H1 (cell line): Measurements from ENCODE around the gene TPPP.

Source experiments
- EP300 ChIP-seq, 2 experiments: IDR thresholded peaks; 1 replicate in 1 of 2; 2 replicates in 1 of 2; pipeline ENCODE4 v1.6.1; 2011 to 2012; ENCODE audit warnings: low read depth in 2 of 2, low read length in 2 of 2, mild to moderate bottlenecking in 2 of 2, borderline replicate concordance in 1 of 2, inconsistent platforms in 1 of 2, moderate library complexity in 1 of 2
- HDAC6 ChIP-seq: IDR thresholded peaks from one replicate; pipeline ENCODE4 v1.7.1; 2012; ENCODE audit warnings: low read depth, mild to moderate bottlenecking, inconsistent platforms, low read length, moderate library complexity
- PHF8 ChIP-seq: fragments of 200-600 bp; sonication (generic); conservative IDR thresholded peaks from 2 replicates; pipeline ENCODE4 v1.7.1; 2012; ENCODE audit warnings: low read depth, mild to moderate bottlenecking, inconsistent platforms, low read length, moderate library complexity
- POLR2A ChIP-seq, 2 experiments: IDR thresholded peaks; 1 replicate in 1 of 2; 2 replicates in 1 of 2; pipeline ENCODE4 v1.6.1; 2011; ENCODE audit warnings: low read depth in 2 of 2, low read length in 2 of 2, mild to moderate bottlenecking in 2 of 2; ENCODE audit errors: control extremely low read depth in 1 of 2
- RAD21 ChIP-seq, 2 experiments: IDR thresholded peaks in 1 of 2; conservative IDR thresholded peaks in 1 of 2; 2 replicates each; pipeline ENCODE4 v1.6.1; 2011; ENCODE audit warnings: low read depth in 2 of 2, low read length in 2 of 2, improper control_type of control experiment in 1 of 2, inconsistent platforms in 1 of 2, mild to moderate bottlenecking in 1 of 2, moderate library complexity in 1 of 2
- TAF1 ChIP-seq: IDR thresholded peaks from 2 replicates; pipeline ENCODE4 v1.6.1; 2011; ENCODE audit warnings: mild to moderate bottlenecking, low read depth, low read length
- TCF12 ChIP-seq: IDR thresholded peaks from 2 replicates; pipeline ENCODE4 v1.6.1; 2011; ENCODE audit warnings: low read depth, mild to moderate bottlenecking, low read length
- TF ChIP-seq, protein P1 (sequence below), 3 experiments: IDR thresholded peaks; 1 replicate in 2 of 3; 2 replicates in 1 of 3; pipeline versions ENCODE4 v1.5.1 to v1.6.1; 2011; ENCODE audit warnings: low read length in 3 of 3, mild to moderate bottlenecking in 3 of 3, inconsistent platforms in 2 of 3, low read depth in 1 of 3, moderate library complexity in 1 of 3; ENCODE audit not compliant: insufficient read depth in 1 of 3; ENCODE audit errors: control extremely low read depth in 1 of 3
- TF ChIP-seq, protein P2 (sequence below): fragments of 300-600 bp; sonication (generic); IDR thresholded peaks from 2 replicates; pipeline ENCODE4 v1.7.1; 2012; ENCODE audit warnings: low read length, moderate library complexity, mild to moderate bottlenecking, inconsistent platforms; ENCODE audit not compliant: insufficient replicate concordance
- TF ChIP-seq, protein P3 (sequence below): IDR thresholded peaks from 2 replicates; pipeline ENCODE4 v1.6.1; 2011; ENCODE audit warnings: low read depth, mild to moderate bottlenecking, low read length; ENCODE audit not compliant: insufficient read depth

GRCh38 chr5:691817-692528 lies 1.2 kb downstream of the TPPP start:
- TF ChIP-seq, protein P1, sequence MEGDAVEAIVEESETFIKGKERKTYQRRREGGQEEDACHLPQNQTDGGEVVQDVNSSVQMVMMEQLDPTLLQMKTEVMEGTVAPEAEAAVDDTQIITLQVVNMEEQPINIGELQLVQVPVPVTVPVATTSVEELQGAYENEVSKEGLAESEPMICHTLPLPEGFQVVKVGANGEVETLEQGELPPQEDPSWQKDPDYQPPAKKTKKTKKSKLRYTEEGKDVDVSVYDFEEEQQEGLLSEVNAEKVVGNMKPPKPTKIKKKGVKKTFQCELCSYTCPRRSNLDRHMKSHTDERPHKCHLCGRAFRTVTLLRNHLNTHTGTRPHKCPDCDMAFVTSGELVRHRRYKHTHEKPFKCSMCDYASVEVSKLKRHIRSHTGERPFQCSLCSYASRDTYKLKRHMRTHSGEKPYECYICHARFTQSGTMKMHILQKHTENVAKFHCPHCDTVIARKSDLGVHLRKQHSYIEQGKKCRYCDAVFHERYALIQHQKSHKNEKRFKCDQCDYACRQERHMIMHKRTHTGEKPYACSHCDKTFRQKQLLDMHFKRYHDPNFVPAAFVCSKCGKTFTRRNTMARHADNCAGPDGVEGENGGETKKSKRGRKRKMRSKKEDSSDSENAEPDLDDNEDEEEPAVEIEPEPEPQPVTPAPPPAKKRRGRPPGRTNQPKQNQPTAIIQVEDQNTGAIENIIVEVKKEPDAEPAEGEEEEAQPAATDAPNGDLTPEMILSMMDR (IDR thresholded peaks at IDR 0.05; ENCODE audit: control extremely low read depth in 1 of 3, insufficient read depth in 1 of 3, low read depth in 1 of 3, low read length in 3 of 3) = no peak
- TF ChIP-seq, protein P2, sequence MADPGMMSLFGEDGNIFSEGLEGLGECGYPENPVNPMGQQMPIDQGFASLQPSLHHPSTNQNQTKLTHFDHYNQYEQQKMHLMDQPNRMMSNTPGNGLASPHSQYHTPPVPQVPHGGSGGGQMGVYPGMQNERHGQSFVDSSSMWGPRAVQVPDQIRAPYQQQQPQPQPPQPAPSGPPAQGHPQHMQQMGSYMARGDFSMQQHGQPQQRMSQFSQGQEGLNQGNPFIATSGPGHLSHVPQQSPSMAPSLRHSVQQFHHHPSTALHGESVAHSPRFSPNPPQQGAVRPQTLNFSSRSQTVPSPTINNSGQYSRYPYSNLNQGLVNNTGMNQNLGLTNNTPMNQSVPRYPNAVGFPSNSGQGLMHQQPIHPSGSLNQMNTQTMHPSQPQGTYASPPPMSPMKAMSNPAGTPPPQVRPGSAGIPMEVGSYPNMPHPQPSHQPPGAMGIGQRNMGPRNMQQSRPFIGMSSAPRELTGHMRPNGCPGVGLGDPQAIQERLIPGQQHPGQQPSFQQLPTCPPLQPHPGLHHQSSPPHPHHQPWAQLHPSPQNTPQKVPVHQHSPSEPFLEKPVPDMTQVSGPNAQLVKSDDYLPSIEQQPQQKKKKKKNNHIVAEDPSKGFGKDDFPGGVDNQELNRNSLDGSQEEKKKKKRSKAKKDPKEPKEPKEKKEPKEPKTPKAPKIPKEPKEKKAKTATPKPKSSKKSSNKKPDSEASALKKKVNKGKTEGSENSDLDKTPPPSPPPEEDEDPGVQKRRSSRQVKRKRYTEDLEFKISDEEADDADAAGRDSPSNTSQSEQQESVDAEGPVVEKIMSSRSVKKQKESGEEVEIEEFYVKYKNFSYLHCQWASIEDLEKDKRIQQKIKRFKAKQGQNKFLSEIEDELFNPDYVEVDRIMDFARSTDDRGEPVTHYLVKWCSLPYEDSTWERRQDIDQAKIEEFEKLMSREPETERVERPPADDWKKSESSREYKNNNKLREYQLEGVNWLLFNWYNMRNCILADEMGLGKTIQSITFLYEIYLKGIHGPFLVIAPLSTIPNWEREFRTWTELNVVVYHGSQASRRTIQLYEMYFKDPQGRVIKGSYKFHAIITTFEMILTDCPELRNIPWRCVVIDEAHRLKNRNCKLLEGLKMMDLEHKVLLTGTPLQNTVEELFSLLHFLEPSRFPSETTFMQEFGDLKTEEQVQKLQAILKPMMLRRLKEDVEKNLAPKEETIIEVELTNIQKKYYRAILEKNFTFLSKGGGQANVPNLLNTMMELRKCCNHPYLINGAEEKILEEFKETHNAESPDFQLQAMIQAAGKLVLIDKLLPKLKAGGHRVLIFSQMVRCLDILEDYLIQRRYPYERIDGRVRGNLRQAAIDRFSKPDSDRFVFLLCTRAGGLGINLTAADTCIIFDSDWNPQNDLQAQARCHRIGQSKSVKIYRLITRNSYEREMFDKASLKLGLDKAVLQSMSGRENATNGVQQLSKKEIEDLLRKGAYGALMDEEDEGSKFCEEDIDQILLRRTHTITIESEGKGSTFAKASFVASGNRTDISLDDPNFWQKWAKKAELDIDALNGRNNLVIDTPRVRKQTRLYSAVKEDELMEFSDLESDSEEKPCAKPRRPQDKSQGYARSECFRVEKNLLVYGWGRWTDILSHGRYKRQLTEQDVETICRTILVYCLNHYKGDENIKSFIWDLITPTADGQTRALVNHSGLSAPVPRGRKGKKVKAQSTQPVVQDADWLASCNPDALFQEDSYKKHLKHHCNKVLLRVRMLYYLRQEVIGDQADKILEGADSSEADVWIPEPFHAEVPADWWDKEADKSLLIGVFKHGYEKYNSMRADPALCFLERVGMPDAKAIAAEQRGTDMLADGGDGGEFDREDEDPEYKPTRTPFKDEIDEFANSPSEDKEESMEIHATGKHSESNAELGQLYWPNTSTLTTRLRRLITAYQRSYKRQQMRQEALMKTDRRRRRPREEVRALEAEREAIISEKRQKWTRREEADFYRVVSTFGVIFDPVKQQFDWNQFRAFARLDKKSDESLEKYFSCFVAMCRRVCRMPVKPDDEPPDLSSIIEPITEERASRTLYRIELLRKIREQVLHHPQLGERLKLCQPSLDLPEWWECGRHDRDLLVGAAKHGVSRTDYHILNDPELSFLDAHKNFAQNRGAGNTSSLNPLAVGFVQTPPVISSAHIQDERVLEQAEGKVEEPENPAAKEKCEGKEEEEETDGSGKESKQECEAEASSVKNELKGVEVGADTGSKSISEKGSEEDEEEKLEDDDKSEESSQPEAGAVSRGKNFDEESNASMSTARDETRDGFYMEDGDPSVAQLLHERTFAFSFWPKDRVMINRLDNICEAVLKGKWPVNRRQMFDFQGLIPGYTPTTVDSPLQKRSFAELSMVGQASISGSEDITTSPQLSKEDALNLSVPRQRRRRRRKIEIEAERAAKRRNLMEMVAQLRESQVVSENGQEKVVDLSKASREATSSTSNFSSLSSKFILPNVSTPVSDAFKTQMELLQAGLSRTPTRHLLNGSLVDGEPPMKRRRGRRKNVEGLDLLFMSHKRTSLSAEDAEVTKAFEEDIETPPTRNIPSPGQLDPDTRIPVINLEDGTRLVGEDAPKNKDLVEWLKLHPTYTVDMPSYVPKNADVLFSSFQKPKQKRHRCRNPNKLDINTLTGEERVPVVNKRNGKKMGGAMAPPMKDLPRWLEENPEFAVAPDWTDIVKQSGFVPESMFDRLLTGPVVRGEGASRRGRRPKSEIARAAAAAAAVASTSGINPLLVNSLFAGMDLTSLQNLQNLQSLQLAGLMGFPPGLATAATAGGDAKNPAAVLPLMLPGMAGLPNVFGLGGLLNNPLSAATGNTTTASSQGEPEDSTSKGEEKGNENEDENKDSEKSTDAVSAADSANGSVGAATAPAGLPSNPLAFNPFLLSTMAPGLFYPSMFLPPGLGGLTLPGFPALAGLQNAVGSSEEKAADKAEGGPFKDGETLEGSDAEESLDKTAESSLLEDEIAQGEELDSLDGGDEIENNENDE = no peak
- TF ChIP-seq PHF8 (no peak), EP300 (IDR thresholded peaks at IDR 0.05; ENCODE audit: borderline replicate concordance in 1 of 2, low read depth in 2 of 2, low read length in 2 of 2) (no peak), RAD21 (IDR thresholded peaks at IDR 0.05 in 1 of 2, conservative IDR thresholded peaks at IDR 0.05 in 1 of 2; ENCODE audit: low read depth in 2 of 2, low read length in 2 of 2) (no peak), POLR2A (IDR thresholded peaks at IDR 0.05; ENCODE audit: control extremely low read depth in 1 of 2, low read depth in 2 of 2, low read length in 2 of 2) (no peak), HDAC6 (no peak), TAF1 (no peak), TCF12 (no peak)
- TF ChIP-seq, protein P3, sequence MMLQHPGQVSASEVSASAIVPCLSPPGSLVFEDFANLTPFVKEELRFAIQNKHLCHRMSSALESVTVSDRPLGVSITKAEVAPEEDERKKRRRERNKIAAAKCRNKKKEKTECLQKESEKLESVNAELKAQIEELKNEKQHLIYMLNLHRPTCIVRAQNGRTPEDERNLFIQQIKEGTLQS = no peak
